HG03442 (cell line): ENCODE results near the gene ERI2.

Experiments used
- ATAC-seq: cut with Tn5 transposase; IDR thresholded peaks from one replicate; pipeline ENCODE4 v1.9.1; 2021; ENCODE audit warnings: mild to moderate bottlenecking, moderate library complexity; ENCODE audit not compliant: unreplicated experiment

Gene ERI2, protein sequence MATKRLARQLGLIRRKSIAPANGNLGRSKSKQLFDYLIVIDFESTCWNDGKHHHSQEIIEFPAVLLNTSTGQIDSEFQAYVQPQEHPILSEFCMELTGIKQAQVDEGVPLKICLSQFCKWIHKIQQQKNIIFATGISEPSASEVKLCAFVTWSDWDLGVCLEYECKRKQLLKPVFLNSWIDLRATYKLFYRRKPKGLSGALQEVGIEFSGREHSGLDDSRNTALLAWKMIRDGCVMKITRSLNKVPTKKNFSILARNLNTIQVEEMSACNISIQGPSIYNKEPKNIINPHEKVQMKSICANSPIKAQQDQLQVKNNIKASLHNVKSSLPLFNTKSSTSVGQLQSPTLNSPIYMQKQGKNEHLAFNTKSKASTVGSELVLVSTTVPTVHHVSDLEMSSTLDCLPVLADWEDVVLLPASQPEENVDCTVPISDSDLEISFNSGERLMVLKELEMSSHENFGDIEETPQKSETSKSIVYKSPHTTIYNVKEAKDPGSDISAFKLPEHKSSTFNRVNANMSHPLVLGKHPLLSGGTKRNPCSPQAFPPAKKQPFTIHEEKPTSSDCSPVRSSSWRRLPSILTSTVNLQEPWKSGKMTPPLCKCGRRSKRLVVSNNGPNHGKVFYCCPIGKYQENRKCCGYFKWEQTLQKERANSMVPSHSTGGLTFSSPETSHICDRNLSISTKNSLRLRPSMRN

DNA sequence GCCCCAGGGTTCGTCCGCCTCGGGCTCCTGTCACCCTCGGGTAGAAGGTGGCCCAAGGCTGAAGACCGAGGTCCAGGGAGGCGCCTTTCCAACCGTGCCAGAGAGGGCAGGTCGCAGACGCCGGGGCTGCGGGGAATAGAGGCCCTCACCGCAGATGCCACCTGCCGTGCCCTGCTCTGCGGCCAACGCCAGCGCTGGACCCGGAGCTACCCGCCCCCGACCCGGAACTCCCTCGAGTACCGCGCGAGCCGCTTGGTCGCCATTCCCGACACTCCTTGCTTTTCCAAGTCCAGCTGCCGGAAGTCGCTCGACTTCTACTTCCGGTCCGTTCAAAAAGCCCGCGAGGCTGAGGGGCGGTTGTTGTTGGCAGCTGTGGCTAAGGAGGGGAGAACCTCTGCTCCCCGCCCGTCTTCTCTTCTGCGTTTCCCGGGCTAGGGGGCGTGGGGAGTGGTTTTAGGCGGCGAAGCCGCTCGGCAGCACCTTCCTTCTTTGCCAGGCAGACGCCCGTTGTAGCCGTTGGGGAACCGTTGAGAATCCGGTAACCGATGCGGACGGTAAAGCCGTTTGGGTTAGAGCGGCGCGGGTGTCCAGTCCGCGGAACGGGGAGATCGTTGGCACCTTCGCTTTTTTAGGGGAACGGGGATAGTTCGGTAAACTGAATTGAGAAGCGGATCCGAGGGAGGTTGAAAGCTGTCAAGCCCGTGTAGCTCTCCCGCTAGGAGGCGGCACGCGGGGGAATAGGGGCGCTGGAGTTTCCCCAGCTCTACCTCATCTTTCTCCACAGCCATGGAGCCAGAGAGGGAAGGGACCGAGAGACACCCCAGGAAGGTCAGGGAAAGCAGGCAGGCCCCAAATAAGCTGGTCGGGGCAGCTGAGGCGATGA, at the start of gene ERI2, which contains the start of gene REXO5:
TSS of gene ERI2 (minus strand) at position 305 of the 883 bp plus-strand sequence. CDS start at position 263, 42 bp downstream.
TSS of gene REXO5 (plus strand) at position 360 of the 883 bp plus-strand sequence. CDS start at position 787, 427 bp downstream.
- ATAC-seq: peak; percentile 80

GRCh38 chr16:20854963-20855362, 48.7 kb upstream of the ERI2 start:
- no peak for ATAC-seq

- ATAC-seq: no peak
Observed at GRCh38 chr16:20853981-20854620, 47.8 kb upstream of the ERI2 start.

DNA sequence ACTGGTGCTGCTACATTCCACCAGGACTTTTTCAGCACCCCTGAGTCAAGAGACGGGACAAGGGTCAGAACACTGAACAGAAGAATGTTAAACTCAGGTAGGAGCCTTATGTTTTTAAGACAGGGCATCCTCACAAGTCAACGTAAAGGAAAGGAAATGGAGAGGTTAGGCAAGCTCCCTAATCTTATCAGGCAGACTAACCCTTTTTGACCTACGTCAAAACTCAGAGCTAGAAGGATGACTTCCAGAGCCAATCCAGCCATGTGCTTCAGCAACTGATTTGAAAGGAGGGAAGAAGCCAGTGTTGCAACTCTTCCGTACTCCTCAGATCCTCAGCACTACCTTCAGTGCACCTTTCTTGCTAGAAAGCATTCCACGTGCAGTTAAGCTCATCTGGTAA, 46.9 kb upstream of the ERI2 start:
- ATAC-seq: no peak

DNA sequence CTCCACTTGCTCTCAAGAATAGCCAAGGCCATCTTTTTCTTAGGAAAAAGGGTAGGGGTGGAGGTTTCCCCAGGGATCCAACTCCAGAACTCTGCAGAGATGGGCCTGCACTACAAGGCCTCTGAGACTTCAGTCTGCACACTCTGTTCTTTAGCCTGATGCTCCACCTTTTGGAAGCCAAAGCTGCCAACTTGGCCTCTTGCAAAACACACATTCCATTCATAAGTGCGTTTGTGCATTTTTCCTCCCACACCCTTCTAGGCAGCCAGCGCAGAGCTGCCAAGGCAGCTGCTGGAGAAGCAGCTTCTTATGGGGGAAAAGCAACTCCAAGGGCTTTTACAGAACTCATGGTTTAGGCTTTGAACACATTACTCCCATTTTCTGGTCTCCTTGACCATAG, 45.3 kb upstream of the ERI2 start:
- ATAC-seq: no peak

DNA sequence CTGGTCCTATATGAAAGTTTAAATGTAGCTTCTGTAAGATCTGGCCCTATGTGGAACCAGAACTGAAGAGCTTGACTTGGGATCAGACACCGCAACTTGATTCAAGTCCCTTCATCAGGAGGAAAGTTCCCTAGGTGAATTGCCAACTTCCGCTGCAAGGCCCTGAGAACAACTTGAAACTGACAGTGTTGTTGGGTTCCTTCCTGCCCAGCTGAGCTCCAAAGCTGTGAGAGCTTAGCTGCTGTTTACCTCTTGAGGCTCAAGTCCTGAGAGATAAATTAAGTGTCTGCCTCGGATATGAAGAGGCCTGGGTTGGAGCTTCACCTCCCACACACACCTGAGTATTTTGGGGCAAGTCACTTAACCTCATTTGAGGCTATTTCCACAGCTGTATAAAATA, 44.7 kb upstream of the ERI2 start:
- ATAC-seq: no peak

GRCh38 chr16:20849589-20850390, 43.5 kb upstream of the ERI2 start:
- no peak for ATAC-seq

- ATAC-seq: no peak
Observed at GRCh38 chr16:20847550-20847949, 41.3 kb upstream of the ERI2 start.

GRCh38 chr16:20846551-20846950, 40.3 kb upstream of the ERI2 start:
- ATAC-seq: no peak

- ATAC-seq: no peak
Observed at GRCh38 chr16:20846030-20846429, 39.8 kb upstream of the ERI2 start.

GRCh38 chr16:20844588-20844987, 38.3 kb upstream of the ERI2 start:
- no peak for ATAC-seq

DNA sequence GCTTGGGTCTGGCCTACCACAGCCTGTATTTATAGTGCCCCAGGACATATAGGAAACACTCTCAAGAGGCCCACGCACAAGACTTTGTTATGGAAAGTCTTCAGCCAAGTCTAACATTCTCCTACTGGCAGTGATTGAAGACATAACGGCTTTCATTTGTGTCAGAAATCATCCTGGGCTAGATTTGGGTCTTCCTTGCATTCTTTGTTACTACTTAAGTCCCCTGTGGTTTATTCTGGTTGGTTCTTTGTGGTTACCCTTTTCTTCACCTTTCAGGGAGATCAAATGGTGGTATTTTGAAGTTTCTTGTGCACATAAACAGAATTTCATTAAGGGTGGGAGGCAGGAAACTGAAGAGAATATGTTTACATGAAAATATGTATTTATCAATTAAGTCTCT, 37.8 kb upstream of the ERI2 start:
- ATAC-seq: no peak

DNA sequence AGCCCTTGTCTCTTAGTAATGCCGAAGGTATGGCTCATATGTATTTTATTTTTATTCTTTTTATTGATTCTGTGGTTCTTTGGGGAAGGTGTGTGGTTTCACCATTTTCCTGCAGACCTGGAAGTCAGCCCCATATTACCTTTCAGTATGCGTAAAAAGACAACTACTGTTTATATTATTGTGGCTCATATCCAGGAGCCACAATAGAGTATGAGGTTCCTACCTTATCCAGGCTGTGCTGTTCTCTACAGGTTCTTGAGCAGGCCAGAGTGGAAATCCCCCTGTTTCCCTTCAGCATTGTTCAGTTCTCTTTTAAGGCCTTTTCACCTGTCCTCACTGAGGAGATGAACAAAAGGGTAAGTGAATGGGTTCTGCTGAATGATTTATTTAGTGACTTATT, 33.2 kb upstream of the ERI2 start:
- ATAC-seq: no peak

DNA sequence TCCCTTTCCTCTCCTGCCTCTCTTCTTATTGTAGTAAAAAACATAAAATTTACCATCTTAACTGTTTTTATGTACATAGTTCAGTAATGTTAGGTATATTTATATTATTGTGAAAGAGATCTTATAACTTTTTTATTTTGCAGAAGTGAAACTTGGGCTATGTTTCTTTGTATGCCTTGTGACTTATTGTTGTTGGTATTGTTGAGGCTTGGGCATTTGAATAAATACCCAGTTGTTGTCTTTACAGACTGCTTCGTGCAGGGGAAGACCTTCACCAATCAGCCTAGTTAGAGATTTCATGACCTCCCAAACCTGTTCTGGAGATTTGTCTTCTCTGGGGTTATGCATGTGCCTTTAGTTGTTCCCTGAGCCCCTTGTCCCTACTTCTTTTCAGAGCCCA, 32.0 kb upstream of the ERI2 start:
- no peak for ATAC-seq

DNA sequence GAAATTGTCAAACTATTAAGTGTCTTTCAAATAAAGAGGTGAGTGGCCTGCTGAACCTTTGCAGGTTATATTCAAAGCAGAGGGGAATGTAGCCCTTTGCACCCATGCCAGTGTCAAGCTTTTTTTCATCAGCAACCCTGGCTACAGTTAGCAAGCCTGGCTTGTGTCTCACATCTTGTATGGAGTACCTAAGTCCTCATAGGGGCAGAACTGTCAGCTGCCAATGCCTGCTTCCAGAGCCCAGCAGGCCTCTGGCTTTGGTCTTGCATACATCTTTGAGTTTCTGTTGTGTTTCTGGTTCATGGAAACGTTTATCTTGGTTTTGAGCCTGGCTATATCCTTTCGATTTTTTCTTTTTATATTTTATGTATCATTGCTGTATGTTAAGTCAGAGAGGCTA, 26.8 kb upstream of the ERI2 start:
- no peak for ATAC-seq

DNA sequence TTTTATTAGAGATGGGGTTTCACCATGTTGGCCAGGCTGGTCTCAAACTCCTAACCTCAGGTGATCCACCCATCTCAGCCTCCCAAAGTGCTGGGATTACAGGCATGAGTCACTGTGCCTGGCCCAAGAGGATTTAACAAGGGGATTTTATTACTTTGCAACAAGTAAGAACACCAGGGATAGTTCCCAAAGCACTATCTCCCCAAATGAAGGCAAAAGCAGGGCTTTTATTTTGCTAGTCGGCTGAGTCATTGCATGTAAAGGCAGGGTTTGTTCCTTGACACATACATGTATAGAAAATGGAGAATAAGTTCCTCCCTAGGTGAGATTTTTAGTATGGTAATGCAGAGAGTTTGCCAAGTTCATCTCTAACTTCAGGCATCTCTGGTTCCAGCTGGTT, 24.1 kb upstream of the ERI2 start:
- ATAC-seq: no peak

DNA sequence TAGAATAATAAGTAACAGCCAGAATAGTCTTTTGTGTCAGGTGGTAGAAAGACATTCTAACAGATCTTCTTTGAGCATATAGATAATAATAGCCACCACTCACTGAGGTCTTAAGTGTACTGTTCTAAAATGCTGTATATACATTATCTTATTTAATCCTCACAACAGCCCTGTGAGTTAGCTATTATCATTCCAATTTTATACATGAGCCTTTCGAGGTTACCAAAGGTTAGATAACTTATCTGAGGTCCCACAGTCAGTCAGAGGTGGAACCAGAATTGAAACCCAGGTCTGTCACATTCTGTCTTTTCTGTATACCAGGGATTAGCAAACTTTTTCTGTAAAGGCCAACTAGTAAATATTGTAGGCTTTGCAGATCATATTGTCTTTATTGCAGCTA, 23.3 kb upstream of the ERI2 start:
- no peak for ATAC-seq

DNA sequence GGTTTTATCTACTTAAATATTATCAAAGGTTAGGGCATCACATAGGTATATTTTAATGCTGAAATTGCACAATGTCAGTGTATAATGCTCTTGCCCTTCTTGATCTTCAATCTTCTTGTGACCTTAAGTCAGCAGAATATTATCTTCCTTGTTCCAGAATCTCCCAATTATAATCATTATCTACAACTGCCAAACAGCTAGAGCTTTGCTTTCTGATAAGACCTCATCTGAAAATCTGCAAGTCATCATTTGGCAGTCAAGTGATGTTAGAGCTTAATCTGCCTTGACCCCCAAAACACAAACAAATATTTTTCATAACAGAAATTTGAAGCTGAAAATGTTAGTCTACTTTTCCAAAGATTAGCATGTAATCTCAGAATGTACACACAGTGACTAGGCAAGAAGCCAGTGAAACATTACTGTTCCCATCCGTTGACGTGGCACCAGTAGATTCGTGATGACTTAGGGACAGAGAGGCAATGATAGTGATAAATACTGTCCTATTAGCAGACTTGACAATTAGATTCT, 19.8 kb upstream of the ERI2 start:
- ATAC-seq: no peak

GRCh38 chr16:20822521-20823325, 16.5 kb upstream of the ERI2 start:
- ATAC-seq: no peak
